HepG2 (cell line): ENCODE results near the gene ZBTB8B. TPM values are rescaled to one million over a fixed set of nuclear protein-coding genes. Genes with fewer than 3 reads are reported as not detected.
"Not testable (repeated sequence)": the region's sequence is repeated elsewhere in the genome, so short reads cannot be mapped to it uniquely, and the experiment has no call there.

Experiments used
- ATAC-seq: fragments of 200-7000 bp; cut with Tn5 transposase; 3 replicates; pipeline ENCODE4 v1.9.1; 2020; ENCODE audit warnings: mild to moderate bottlenecking, moderate library complexity
- BruUV-seq: library from RNA; stranded (reverse); fragments of 400-500 nt; replicated peaks from 2 replicates; lab custom pipeline; 2021; lab: Mats Ljungman, UMichigan
- CTCF ChIA-PET: fragments of 300-600 bp; formaldehyde crosslinking; extraction: SDS; loops from one replicate; lab custom pipeline; 2021; ENCODE audit warnings: low total read pairs, inconsistent platforms, low intra/inter-chr PET ratio; lab: Yijun Ruan, JAX
- POLR2A ChIA-PET: fragments of 350-600 bp; sonication (Branson Sonifier 250); formaldehyde crosslinking; loops from one replicate; lab custom pipeline; 2020; ENCODE audit warnings: antibody characterized with exemption, inconsistent platforms; lab: Yijun Ruan, JAX
- DNase-seq: peaks from one replicate; pipeline ENCODE4 v3.0.0-alpha.2; 2015; ENCODE audit warnings: low spot score
- FAIRE-seq: peaks from 3 replicates; lab custom pipeline; 2011; peaks lifted over from hg19 to GRCh38; lab: Jason Lieb, UNC
- H2AFZ ChIP-seq: one replicate; pipeline ENCODE4 v1.6.1; 2011; ENCODE audit warnings: low read length, inconsistent platforms
- H3K27ac ChIP-seq: fragments of 300-600 bp; 3 replicates; pipeline ENCODE4 v1.8.0; 2011; ENCODE audit warnings: mixed run types, mild to moderate bottlenecking, mixed read lengths, low read length, inconsistent platforms; ENCODE audit not compliant: insufficient read depth; ENCODE audit errors: extremely low read length
- H3K27me3 ChIP-seq, 2 experiments: fragments of 200-600 bp in 1 of 2; 2 replicates in 1 of 2; 3 replicates in 1 of 2; pipeline versions ENCODE4 v1.6.0 to v1.8.0; 2011; ENCODE audit warnings: low read length in 2 of 2, mild to moderate bottlenecking in 2 of 2, moderate library complexity in 2 of 2, inconsistent platforms in 1 of 2; ENCODE audit not compliant: insufficient read depth in 2 of 2, control insufficient read depth in 1 of 2
- H3K36me3 ChIP-seq, 2 experiments: fragments of 200-600 bp in 1 of 2; replicated peaks in 1 of 2; 2 replicates in 1 of 2; 3 replicates in 1 of 2; pipeline versions ENCODE4 v1.5.1 to v1.8.0; 2011; ENCODE audit warnings: low read length in 2 of 2, inconsistent platforms in 1 of 2; ENCODE audit not compliant: insufficient read depth in 2 of 2, control insufficient read depth in 1 of 2
- H3K4me1 ChIP-seq: 2 replicates; pipeline ENCODE4 v1.5.1; 2012; ENCODE audit warnings: low read length, inconsistent platforms; ENCODE audit not compliant: insufficient read depth
- H3K4me2 ChIP-seq: 2 replicates; pipeline ENCODE4 v1.6.0; 2011; ENCODE audit warnings: low read depth, low read length, inconsistent platforms
- H3K4me3 ChIP-seq, 3 experiments: fragments of 200-600 bp in 1 of 3; sonication (generic), shearing (Covaris generic) in 1 of 3; replicated peaks in 1 of 3; 2 replicates each; pipeline ENCODE4 v1.5.1; 2011 to 2016; ENCODE audit warnings: low read length in 3 of 3, inconsistent platforms in 2 of 3, low read depth in 2 of 3, mild to moderate bottlenecking in 2 of 3, control low read depth in 1 of 3, mixed read lengths in 1 of 3; ENCODE audit not compliant: insufficient read depth in 1 of 3
- H3K79me2 ChIP-seq: one replicate; pipeline ENCODE4 v1.6.1; 2011; ENCODE audit warnings: low read length, inconsistent platforms; ENCODE audit not compliant: insufficient read depth
- H3K9ac ChIP-seq: 2 replicates; pipeline ENCODE4 v1.6.0; 2011; ENCODE audit warnings: mild to moderate bottlenecking, low read depth, low read length, inconsistent platforms; ENCODE audit not compliant: insufficient read depth
- H3K9me3 ChIP-seq: 2 replicates; pipeline ENCODE4 v1.5.1; 2012; ENCODE audit warnings: mild to moderate bottlenecking, low read length
- H4K20me1 ChIP-seq: 2 replicates; pipeline ENCODE4 v1.6.0; 2011; ENCODE audit warnings: inconsistent platforms, mild to moderate bottlenecking, low read length, moderate library complexity; ENCODE audit not compliant: insufficient read depth
- ATAD3A ChIP-seq: sonication (generic); formaldehyde crosslinking; IDR thresholded peaks from 2 replicates; pipeline ENCODE4 v1.4.0; 2020; ENCODE audit warnings: missing genetic modification reagents
- CHD2 ChIP-seq: IDR thresholded peaks from 2 replicates; pipeline ENCODE4 v1.6.1; 2011; ENCODE audit warnings: low read depth, low read length, improper control_type of control experiment
- CHD4 ChIP-seq: fragments of 200-600 bp; sonication (generic); IDR thresholded peaks from 2 replicates; pipeline ENCODE4 v1.7.0; 2017; ENCODE audit warnings: mild to moderate bottlenecking, low read length, borderline replicate concordance
- FOXP1 ChIP-seq, 2 experiments: fragments of 450-650 bp in 1 of 2; IDR thresholded peaks; 2 replicates each; pipeline ENCODE4 v1.6.1; 2017 to 2018; ENCODE audit warnings: antibody characterized with exemption in 1 of 2
- HDAC1 ChIP-seq: sonication (generic); formaldehyde crosslinking; IDR thresholded peaks from 2 replicates; pipeline ENCODE4 v1.5.1; 2020; ENCODE audit warnings: mild to moderate bottlenecking, missing genetic modification reagents
- HOXA9 ChIP-seq: sonication (generic); formaldehyde crosslinking; IDR thresholded peaks from 2 replicates; pipeline ENCODE4 v1.8.1; 2022; ENCODE audit warnings: missing genetic modification reagents, mild to moderate bottlenecking, moderate library complexity, borderline replicate concordance
- KDM3A ChIP-seq: IDR thresholded peaks from 2 replicates; pipeline ENCODE4 v1.6.1; 2018; ENCODE audit warnings: low read depth, missing compliant biosample characterization
- KDM6A ChIP-seq: IDR thresholded peaks from 2 replicates; pipeline ENCODE4 v1.6.1; 2016; ENCODE audit warnings: low read depth
- MEIS2 ChIP-seq: sonication (generic); formaldehyde crosslinking; IDR thresholded peaks from 2 replicates; pipeline ENCODE4 v1.9.0; 2021; ENCODE audit warnings: mild to moderate bottlenecking, missing genetic modification reagents
- NFRKB ChIP-seq: fragments of 450-650 bp; IDR thresholded peaks from 2 replicates; pipeline ENCODE4 v1.6.1; 2017
- PPARG ChIP-seq: conservative IDR thresholded peaks from 2 replicates; pipeline ENCODE4 v1.6.1; 2016; ENCODE audit warnings: missing biosample characterization, missing genetic modification reagents
- RXRB ChIP-seq: IDR thresholded peaks from 2 replicates; pipeline ENCODE4 v1.6.1; 2016; ENCODE audit warnings: borderline replicate concordance, missing genetic modification reagents, missing compliant biosample characterization
- TAF15 ChIP-seq: fragments of 200-400 bp; formaldehyde crosslinking; IDR thresholded peaks from one replicate; pipeline ENCODE4 v1.6.1; 2018; ENCODE audit warnings: mild to moderate bottlenecking, low read depth, low read length; ENCODE audit not compliant: poor library complexity, severe bottlenecking
- ZFP1 ChIP-seq: IDR thresholded peaks from 2 replicates; pipeline ENCODE4 v1.6.1; 2016
- ZKSCAN1 ChIP-seq: fragments of 150-350 bp; IDR thresholded peaks from 2 replicates; pipeline ENCODE4 v1.6.1; 2014; ENCODE audit warnings: low read length
- ZNF282 ChIP-seq: fragments of 450-650 bp; IDR thresholded peaks from 2 replicates; pipeline ENCODE4 v1.6.1; 2018; ENCODE audit not compliant: partially characterized antibody
- ZNF333 ChIP-seq: sonication (generic); formaldehyde crosslinking; IDR thresholded peaks from 2 replicates; pipeline ENCODE4 v1.4.0; 2020; ENCODE audit warnings: mild to moderate bottlenecking, missing genetic modification reagents, borderline replicate concordance
- ZNF354B ChIP-seq: sonication (generic); formaldehyde crosslinking; IDR thresholded peaks from 2 replicates; pipeline ENCODE4 v1.8.0; 2022; ENCODE audit warnings: mild to moderate bottlenecking, missing genetic modification reagents
- ZNF383 ChIP-seq: sonication (generic); formaldehyde crosslinking; IDR thresholded peaks from 2 replicates; pipeline ENCODE4 v1.4.0; 2020; ENCODE audit warnings: missing genetic modification reagents, mild to moderate bottlenecking, borderline replicate concordance
- ZNF510 ChIP-seq: sonication (generic); formaldehyde crosslinking; IDR thresholded peaks from 2 replicates; pipeline ENCODE4 v1.4.0; 2020; ENCODE audit warnings: low read depth, mild to moderate bottlenecking, missing genetic modification reagents
- ZNF580 ChIP-seq: IDR thresholded peaks from 2 replicates; pipeline ENCODE4 v1.6.1; 2016; ENCODE audit warnings: low read depth, borderline replicate concordance
- ZNF615 ChIP-seq: sonication (generic); formaldehyde crosslinking; IDR thresholded peaks from 2 replicates; pipeline ENCODE4 v1.5.0; 2020; ENCODE audit warnings: mild to moderate bottlenecking, missing genetic modification reagents, borderline replicate concordance
- ZNF768 ChIP-seq: sonication (generic); formaldehyde crosslinking; IDR thresholded peaks from 2 replicates; pipeline ENCODE4 v1.4.0; 2020; ENCODE audit warnings: missing genetic modification reagents
- WGBS: methylation state at CpG from one replicate; pipeline ENCODE4 v1.1.6; 2017; ENCODE audit warnings: low lambda C conversion rate; 5-methylcytosine and 5-hydroxymethylcytosine counted together
- in situ Hi-C: cut with HindIII; loops from 2 replicates; pipeline ENCODE4 v1.10.0; 2017; ENCODE audit warnings: low pct_unique_long_range_greater_than_20kb; ENCODE audit not compliant: extremely low pct_ligation_motif_present
- intact Hi-C: fragments of 100-400 bp; cut with micrococcal nuclease; formaldehyde crosslinking; loops from one replicate; pipeline ENCODE4 v1.10.0; 2022; ENCODE audit not compliant: unreplicated experiment
- polyA plus RNA-seq, 8 experiments: library from polyadenylated mRNA; depleted of rRNA in 3 of 8; stranded (reverse) in 7 of 8; unstranded in 1 of 8; fragments of >200 nt; fragmentation: Illumina TruSeq in 4 of 8; extraction: Trizol in 4 of 8; gene quantifications; 2 replicates each; pipeline versions ENCODE4 v1.2.1 to v1.2.3, GENCODE V29; 2011 to 2016; ENCODE audit warnings: low read depth in 4 of 8, missing spikeins in 1 of 8, mixed read lengths in 1 of 8; ENCODE audit not compliant: insufficient read depth in 1 of 8
- total RNA-seq, 5 experiments: library from RNA; depleted of rRNA; stranded (reverse); fragments of >200 nt; fragmentation: Illumina TruSeq; extraction: Trizol; gene quantifications; 2 replicates each; pipeline ENCODE4 v1.2.3, GENCODE V29; 2016; ENCODE audit warnings: low read depth in 1 of 5

Gene ZBTB8B
- total and polyA plus RNA-seq, 2 of the 13 experiments (the other 11 are each of a cell fraction or from before 2014, with no cell fraction given) = under 0.01 to 0.02 TPM

GRCh38 chr1:32471695-32472362 is 7.0 kb downstream of the ZBTB8B start (continued):
- TF ChIP-seq HOXA9 (CRISPR knock-in tag) (no peak), ZNF510 (CRISPR knock-in tag) (no peak), ZKSCAN1 (no peak), ZNF282 (peak; percentile 76), NFRKB (peak; percentile 62), ZNF580 (CRISPR knock-in tag) (no peak), ZNF354B (no peak), ZNF615 (CRISPR knock-in tag) (no peak), TAF15 (no peak), HDAC1 (CRISPR knock-in tag) (no peak), FOXP1 (IDR thresholded peaks at IDR 0.05) (peak; percentile 50; the same call in 1 of the 2 replicates), FOXP1 (CRISPR knock-in tag; IDR thresholded peaks at IDR 0.05) (no peak), ZNF383 (CRISPR knock-in tag) (no peak), RXRB (CRISPR knock-in tag) (no peak), MEIS2 (CRISPR knock-in tag) (no peak), KDM3A (CRISPR knock-in tag) (no peak), ATAD3A (CRISPR knock-in tag) (no peak), KDM6A (CRISPR knock-in tag) (no peak), PPARG (no peak), CHD2 (no peak), ZFP1 (CRISPR knock-in tag) (no peak), ZNF768 (CRISPR knock-in tag) (no peak), CHD4 (no peak), ZNF333 (CRISPR knock-in tag) (no peak)

- H2AFZ ChIP-seq, FAIRE-seq, POLR2A ChIA-PET, in situ Hi-C loops, BruUV-seq, DNase-seq, H3K79me2 ChIP-seq, H3K4me2 ChIP-seq, H3K36me3 ChIP-seq, CTCF ChIA-PET, ATAC-seq, H3K9ac ChIP-seq, H3K9me3 ChIP-seq, H3K27me3 ChIP-seq, intact Hi-C loops, H3K4me3 ChIP-seq, H4K20me1 ChIP-seq, H3K27ac ChIP-seq: not testable (repeated sequence)
- WGBS = 52% methylated on average over 11 of the region's 11 CpGs
- peaks cover 10% of the 10 kb centered on the region; the same call in 1 of the 2 replicates for H3K4me1 ChIP-seq
Measured at GRCh38 chr1:32472966-32473365, 8.1 kb downstream of the ZBTB8B start.
